ENCODE results near the gene AKAP17A.

AKAP17A gene

GRCh38 chrX:1577845-1578244 is 13.6 kb upstream of the AKAP17A start:
- no peaks in the 10 kb centered on the region for H3K27me3 ChIP-seq (ENCODE audit: low read length)
- TF ChIP-seq CTCF (IDR thresholded peaks at IDR 0.05; ENCODE audit: insufficient read depth, low read length, poor library complexity, severe bottlenecking), result no peak
- TF ChIP-seq EZH2phosphoT487 (conservative IDR thresholded peaks at IDR 0.05; ENCODE audit: low read length), result no peak
- H3K4me3 ChIP-seq (ENCODE audit: insufficient read depth, low read length, poor library complexity, severe bottlenecking), result no peak overlapping the region
- H3K27ac ChIP-seq (ENCODE audit: low read depth, low read length), result no peak overlapping the region
- H3K9ac ChIP-seq (ENCODE audit: low read length), result no peak overlapping the region
- H3K9me2 ChIP-seq (replicated peaks; ENCODE audit: insufficient read depth, low read length), result no peaks in the 10 kb centered on the region
- H3K36me3 ChIP-seq (ENCODE audit: low read length), result no peaks in the 10 kb centered on the region
- H3K79me2 ChIP-seq (ENCODE audit: insufficient read depth, low read length), result no peaks in the 10 kb centered on the region
- H3K4me2 ChIP-seq (ENCODE audit: low read depth, low read length, poor library complexity, severe bottlenecking), result no peak overlapping the region
- H4K20me1 ChIP-seq (ENCODE audit: low read depth, low read length), result no peaks in the 10 kb centered on the region
- H2AFZ ChIP-seq (ENCODE audit: low read depth, low read length, severe bottlenecking), result no peak overlapping the region
- H3K9me3 ChIP-seq (ENCODE audit: insufficient read depth, low read length), result no peaks in the 10 kb centered on the region
- H3F3A ChIP-seq (ENCODE audit: insufficient read depth), result peaks cover 3% of the 10 kb centered on the region; the same call in 1 of the 2 replicates

GRCh38 chrX:1578511-1579173 is 12.8 kb upstream of the AKAP17A start:
- no peak overlapping the region for H3K4me2 ChIP-seq (ENCODE audit: low read depth, low read length, poor library complexity, severe bottlenecking)
- no peaks in the 10 kb centered on the region for H3K27me3 ChIP-seq (ENCODE audit: low read length)
- H3K4me3 ChIP-seq (ENCODE audit: insufficient read depth, low read length, poor library complexity, severe bottlenecking), result no peak overlapping the region

GRCh38 chrX:1581132-1581531 is 10.3 kb upstream of the AKAP17A start:
- Histone ChIP-seq H3K36me3 (ENCODE audit: low read length) (no peaks in the 10 kb centered on the region), H3K9me2 (replicated peaks; ENCODE audit: insufficient read depth, low read length) (no peaks in the 10 kb centered on the region), H3K9ac (ENCODE audit: low read length) (no peak overlapping the region), H3K4me3 (ENCODE audit: insufficient read depth, low read length, poor library complexity, severe bottlenecking) (no peak overlapping the region), H3K9me3 (ENCODE audit: insufficient read depth, low read length) (no peaks in the 10 kb centered on the region), H4K20me1 (ENCODE audit: low read depth, low read length) (no peaks in the 10 kb centered on the region), H3K27ac (ENCODE audit: low read depth, low read length) (no peak overlapping the region), H3F3A (ENCODE audit: insufficient read depth) (peaks cover 7% of the 10 kb centered on the region; the same call in 1 of the 2 replicates), H3K27me3 (ENCODE audit: low read length) (no peaks in the 10 kb centered on the region), H3K4me2 (ENCODE audit: low read depth, low read length, poor library complexity, severe bottlenecking) (no peak overlapping the region), H2AFZ (ENCODE audit: low read depth, low read length, severe bottlenecking) (no peak overlapping the region), H3K79me2 (ENCODE audit: insufficient read depth, low read length) (no peaks in the 10 kb centered on the region)
- TF ChIP-seq CTCF (IDR thresholded peaks at IDR 0.05; ENCODE audit: insufficient read depth, low read length, poor library complexity, severe bottlenecking), result peak; percentile 29
- TF ChIP-seq EZH2phosphoT487 (conservative IDR thresholded peaks at IDR 0.05; ENCODE audit: low read length), result no peak

More at GRCh38 chrX:1578511-1579173, 12.8 kb upstream of the AKAP17A start:
- Histone ChIP-seq H3K9me2 (replicated peaks; ENCODE audit: insufficient read depth, low read length) (no peaks in the 10 kb centered on the region), H3K36me3 (ENCODE audit: low read length) (no peaks in the 10 kb centered on the region), H3K9ac (ENCODE audit: low read length) (no peak overlapping the region), H2AFZ (ENCODE audit: low read depth, low read length, severe bottlenecking) (no peak overlapping the region), H3K9me3 (ENCODE audit: insufficient read depth, low read length) (no peaks in the 10 kb centered on the region), H3K79me2 (ENCODE audit: insufficient read depth, low read length) (no peaks in the 10 kb centered on the region), H4K20me1 (ENCODE audit: low read depth, low read length) (no peaks in the 10 kb centered on the region), H3F3A (ENCODE audit: insufficient read depth) (peaks cover 7% of the 10 kb centered on the region; the same call in 1 of the 2 replicates), H3K27ac (ENCODE audit: low read depth, low read length) (no peak overlapping the region)
- TF ChIP-seq EZH2phosphoT487 (conservative IDR thresholded peaks at IDR 0.05; ENCODE audit: low read length) (no peak), CTCF (IDR thresholded peaks at IDR 0.05; ENCODE audit: insufficient read depth, low read length, poor library complexity, severe bottlenecking) (no peak)

Measured in SU-DHL-6 (cell line).